ENCODE measurements around the gene SLC25A47.
"Not testable (repeated sequence)": the region's sequence is repeated elsewhere in the genome, so short reads cannot be mapped to it uniquely, and the experiment has no call there.

SLC25A47 gene

DNA sequence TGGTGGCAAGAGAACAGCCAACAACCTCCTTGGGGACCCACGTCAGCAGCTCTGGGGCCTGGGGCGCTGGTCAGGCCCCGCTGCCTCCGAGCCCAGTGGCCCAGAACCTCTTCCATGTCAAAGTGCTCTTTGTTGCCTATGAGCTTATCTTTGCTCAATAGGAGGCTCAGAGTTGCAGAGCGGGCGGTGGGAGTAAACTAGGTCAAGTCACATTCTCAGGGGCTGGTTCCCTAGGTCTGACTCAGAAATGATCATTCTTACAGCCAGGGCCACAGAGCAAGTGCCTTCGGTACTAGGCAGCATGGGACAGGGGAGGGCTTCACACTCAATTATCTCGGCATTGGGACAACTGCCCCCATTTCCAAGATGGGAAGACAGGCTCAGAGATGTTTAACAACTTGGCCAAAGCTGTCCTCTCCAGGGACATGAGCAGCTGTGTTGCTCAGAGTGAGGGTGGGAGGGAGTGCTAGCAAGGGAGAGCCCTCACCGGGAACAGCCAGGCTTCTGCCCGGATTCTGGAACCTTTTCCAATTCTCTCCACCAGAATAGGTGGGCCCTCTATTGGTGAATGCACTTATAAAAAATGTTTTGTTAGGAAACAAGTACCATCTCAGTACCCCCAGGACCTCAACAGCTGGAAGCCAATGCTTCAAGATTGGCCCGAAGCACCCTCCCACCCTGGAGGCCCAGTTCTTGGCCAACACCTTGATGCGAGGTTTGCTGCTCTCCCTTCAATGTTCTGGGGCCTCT is 28.8 kb upstream of the SLC25A47 start:
- TF ChIP-seq, protein P1, sequence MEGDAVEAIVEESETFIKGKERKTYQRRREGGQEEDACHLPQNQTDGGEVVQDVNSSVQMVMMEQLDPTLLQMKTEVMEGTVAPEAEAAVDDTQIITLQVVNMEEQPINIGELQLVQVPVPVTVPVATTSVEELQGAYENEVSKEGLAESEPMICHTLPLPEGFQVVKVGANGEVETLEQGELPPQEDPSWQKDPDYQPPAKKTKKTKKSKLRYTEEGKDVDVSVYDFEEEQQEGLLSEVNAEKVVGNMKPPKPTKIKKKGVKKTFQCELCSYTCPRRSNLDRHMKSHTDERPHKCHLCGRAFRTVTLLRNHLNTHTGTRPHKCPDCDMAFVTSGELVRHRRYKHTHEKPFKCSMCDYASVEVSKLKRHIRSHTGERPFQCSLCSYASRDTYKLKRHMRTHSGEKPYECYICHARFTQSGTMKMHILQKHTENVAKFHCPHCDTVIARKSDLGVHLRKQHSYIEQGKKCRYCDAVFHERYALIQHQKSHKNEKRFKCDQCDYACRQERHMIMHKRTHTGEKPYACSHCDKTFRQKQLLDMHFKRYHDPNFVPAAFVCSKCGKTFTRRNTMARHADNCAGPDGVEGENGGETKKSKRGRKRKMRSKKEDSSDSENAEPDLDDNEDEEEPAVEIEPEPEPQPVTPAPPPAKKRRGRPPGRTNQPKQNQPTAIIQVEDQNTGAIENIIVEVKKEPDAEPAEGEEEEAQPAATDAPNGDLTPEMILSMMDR (IDR thresholded peaks at IDR 0.05; ENCODE audit: low read depth, low read length), result peak; percentile 27
- in situ Hi-C loops (cut with HindIII; ENCODE audit: low sequenced_read_pairs), result no loop called here
- no peak for DNase-seq (ENCODE audit: low read depth, low spot score)
- no peak overlapping the region for H3K4me3 ChIP-seq (ENCODE audit: low read depth, low read length)

DNA sequence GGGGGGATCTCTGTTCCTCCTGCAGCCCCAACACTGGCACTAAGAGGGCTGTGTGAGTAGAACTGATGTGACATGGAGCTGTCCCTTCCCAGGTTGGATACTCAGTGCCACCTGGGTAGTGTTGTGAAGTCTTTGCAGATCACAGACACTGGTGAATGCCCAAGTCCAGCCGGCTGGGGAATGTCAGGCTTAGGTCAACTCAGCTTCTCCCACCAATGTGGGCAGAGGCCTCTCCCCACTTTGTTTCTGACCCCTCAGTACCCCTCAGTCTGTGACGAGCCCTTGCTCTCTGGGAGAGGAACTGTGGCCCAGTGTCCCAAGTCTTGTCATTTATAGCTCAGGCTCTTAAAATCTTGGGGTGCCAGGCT is 28.2 kb upstream of the SLC25A47 start:
- DNase-seq (ENCODE audit: low read depth, low spot score), result no peak
- in situ Hi-C loops (cut with HindIII; ENCODE audit: low sequenced_read_pairs), result no loop called here
- no peak overlapping the region for H3K4me3 ChIP-seq (ENCODE audit: low read depth, low read length)
- TF ChIP-seq, protein P1 (IDR thresholded peaks at IDR 0.05; ENCODE audit: low read depth, low read length), result no peak

GRCh38 chr14:100295376-100296105 is 27.6 kb upstream of the SLC25A47 start:
- TF ChIP-seq, protein P1 (IDR thresholded peaks at IDR 0.05; ENCODE audit: low read depth, low read length), result no peak
- in situ Hi-C loops (cut with HindIII; ENCODE audit: low sequenced_read_pairs), result no loop called here
- no peak overlapping the region for H3K4me3 ChIP-seq (ENCODE audit: low read depth, low read length)
- DNase-seq (ENCODE audit: low read depth, low spot score), result no peak

- TF ChIP-seq, protein P1 (IDR thresholded peaks at IDR 0.05; ENCODE audit: low read depth, low read length), result no peak
- H3K4me3 ChIP-seq (ENCODE audit: low read depth, low read length), result no peak overlapping the region
- in situ Hi-C loops (cut with HindIII; ENCODE audit: low sequenced_read_pairs), result no loop called here
Measured at GRCh38 chr14:100296106-100296651, 27.0 kb upstream of the SLC25A47 start.

GRCh38 chr14:100296729-100297128 is 26.4 kb upstream of the SLC25A47 start:
- H3K4me3 ChIP-seq (ENCODE audit: low read depth, low read length); DNase-seq (ENCODE audit: low read depth, low spot score); in situ Hi-C loops (cut with HindIII; ENCODE audit: low sequenced_read_pairs): not testable (repeated sequence)

More at GRCh38 chr14:100296106-100296651, 27.0 kb upstream of the SLC25A47 start:
- DNase-seq (ENCODE audit: low read depth, low spot score), result no peak

- DNase-seq (ENCODE audit: low read depth, low spot score), result peak; percentile 67
- in situ Hi-C loops (cut with HindIII; ENCODE audit: low sequenced_read_pairs), result no loop called here
- H3K4me3 ChIP-seq (ENCODE audit: low read depth, low read length), result no peak overlapping the region
- TF ChIP-seq, protein P1 (IDR thresholded peaks at IDR 0.05; ENCODE audit: low read depth, low read length), result no peak
Measured at GRCh38 chr14:100297320-100298300, 25.5 kb upstream of the SLC25A47 start.
